ENCODE measurements around the gene CLCN7.

The CLCN7 gene

DNA sequence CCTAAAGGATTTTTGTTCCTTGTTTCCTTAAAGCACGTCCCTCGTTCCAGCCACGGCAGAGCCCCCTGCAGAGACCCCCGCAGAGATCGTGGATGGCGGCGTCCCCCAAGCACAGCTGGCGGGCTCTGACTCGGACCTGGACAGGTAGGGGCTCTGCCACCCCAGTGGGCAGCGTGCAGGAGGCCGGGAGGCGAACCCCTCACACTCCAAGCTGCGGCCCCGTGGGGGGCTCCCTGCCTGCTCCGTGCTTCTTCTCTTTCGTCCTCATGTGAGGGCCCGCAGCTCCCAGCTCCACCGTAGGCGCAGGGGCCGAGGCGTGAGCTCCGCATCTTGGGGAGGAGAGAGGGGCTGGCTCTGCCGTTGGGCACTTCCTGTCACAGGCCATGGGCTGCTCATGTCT is 26.8 kb upstream of the CLCN7 start:
- no peak for DNase-seq

DNA sequence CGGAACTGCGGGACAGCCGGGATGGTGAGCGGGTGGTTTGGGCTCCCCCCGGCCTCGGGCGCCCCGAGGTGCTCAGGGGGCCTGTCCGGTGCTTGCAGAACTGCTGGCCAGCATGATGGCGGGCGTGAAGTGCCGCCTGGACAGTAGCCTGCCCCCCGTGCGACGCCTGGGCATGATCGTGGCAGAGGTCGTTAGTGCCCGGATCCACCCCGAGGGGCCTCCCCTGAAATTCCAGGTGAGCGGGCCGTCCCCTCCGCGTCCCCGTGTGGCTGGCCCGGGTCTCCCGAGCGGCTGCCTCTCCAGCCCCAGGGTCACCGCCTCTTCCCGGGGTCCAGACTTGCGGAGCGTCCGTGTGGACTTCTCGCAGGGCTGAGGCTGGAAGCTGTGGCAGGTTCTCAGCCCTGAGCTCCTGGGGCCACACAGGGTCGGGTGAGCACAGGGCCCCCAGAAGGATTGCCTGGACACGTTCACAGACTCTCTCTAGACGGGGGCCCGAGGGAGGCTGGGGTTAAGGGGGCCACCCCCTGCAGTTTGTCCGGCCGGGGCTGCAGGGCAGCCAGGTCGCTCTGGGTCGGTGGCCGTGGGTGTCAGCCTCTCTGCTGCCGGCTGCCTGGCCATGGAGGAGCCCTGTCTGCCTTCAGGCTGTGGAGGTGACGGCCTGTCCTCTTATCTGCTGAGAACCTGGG is 25.8 kb upstream of the CLCN7 start:
- no peak for DNase-seq

DNA sequence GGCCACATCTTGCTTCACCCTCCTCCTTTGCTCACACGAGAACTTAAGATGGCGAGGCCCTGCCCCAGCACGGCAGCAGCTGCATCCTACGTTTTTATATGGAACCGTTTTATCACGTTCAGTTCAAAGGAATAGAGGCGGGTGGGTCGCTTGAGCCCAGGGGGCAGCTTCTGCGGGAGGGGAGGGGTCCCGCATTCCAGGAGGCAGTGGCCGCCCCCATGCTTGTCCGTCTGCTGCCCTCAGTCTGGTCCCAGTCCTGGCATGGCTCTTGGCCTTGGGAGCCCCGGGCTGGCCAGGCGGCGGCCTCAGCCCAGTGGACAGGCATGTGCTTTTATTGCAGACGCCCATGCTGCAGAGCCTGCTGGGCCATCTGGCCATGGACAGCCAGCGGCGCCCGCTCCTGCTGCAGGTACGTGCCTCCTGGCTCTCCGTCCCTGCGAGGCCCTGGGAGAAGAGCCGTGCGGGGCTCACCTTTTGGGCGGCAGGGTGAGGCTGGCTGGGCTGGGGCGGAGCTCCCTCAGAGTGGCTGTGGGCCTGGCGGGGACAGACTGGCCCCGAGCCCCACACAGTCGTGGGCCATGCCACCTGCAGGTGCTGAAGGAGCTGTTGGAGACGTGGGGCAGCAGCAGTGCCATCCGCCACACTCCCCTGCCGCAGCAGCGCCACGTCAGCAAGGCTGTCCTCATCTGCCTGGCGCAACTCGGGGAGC is 25.1 kb upstream of the CLCN7 start:
- DNase-seq: no peak

DNA sequence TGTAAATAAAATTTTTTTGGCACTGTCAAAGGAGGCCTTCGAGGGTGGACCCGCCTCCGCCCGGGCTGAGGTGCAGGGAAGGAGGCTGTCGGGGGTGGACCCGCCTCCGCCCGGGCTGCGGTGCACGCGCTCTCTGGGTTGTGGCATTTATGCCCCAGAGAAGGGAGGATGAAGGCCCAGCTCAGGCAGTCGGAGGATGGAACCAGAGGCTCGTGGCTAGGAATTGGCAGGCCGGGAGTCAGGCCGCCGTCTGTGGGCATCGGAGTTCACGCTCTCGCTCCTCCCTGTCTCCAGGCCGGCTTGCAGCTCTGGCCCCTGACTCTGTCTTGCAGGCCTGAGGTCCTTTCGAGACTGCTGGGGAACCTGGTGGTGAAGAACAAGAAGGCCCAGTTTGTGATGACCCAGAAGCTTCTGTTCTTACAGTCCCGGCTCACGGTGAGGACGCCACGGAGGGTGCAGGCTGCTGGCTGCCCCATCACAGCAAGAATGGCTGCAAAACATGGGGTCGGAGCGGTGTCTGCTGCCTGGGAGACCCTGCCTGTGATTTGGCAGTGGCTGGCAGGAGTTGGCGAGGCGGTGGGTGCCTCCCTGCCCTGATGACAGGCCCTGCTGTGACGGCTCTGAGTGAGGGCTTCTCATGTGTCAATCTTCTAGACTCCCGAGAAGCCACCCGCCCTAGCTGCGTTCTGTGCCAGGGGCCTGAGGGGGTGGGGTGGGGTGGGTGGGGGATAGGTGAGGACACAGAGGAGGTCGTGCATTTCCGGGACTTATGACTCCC is 24.3 kb upstream of the CLCN7 start:
- DNase-seq: no peak

DNA sequence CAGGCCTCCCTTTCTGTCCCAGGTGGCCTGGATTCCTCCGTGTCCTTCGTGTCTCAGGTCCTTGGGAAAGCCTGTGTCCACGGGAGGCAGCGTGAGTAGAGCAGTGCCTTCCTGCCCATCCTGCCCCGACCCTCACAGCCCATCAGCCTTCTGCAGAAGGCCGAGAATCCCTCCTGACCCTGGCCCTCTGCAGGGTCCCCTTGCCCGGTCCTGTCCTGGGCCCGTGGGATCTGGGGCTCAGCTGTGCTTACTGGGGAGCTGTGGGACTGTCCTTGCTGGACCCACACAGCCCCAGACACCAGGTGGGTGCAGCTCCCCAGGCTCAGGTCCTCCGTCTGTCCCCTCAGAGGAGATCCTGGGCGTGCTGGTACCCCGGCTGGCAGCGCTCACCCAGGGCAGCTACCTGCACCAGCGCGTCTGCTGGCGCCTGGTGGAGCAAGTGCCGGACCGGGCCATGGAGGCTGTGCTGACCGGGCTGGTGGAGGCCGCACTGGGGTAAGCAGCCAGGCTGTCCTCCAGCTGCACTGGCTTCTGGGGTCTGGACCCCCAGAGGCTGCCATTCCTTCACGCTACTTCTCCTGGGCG is 22.3 kb upstream of the CLCN7 start:
- no peak for DNase-seq

DNA sequence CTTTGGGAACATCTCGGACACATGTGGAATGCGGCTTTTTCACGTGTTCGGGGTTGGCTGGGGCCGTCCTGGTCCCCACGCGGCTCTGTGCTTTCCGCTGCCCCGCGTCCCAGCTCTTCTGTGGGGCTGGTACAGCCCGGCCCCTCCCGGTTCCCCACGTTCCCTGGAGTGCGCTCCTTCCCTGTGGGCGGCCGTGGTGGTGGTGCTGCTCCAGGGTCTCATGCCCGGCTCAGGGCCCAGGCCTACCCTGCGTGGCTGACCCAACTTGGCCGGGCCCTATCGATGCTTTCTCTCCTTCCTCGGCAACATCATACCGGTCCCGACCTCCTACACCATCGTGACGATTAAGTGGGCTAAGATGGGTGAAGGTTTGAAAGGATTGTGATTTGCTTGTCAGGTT is 21.6 kb upstream of the CLCN7 start:
- DNase-seq: no peak

DNA sequence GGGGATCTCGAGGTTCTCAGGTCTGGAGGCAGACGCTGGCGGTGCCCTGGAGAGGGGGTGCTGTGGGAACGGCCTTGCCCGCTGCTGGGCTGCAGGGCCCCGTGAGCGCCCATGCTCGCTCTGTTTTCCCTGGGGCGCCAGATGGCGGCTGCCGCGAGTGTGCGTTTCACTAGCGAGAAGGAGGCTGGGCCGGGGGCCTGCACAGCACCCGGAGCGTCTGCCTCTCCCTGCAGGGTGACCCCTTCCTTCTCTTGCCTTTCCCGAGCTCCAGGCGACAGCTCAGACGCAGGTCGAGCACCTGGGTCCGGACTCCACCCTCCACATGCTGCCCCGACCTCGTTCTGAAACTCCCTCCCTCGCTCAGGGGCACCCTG is 21.0 kb upstream of the CLCN7 start:
- DNase-seq: no peak

DNA sequence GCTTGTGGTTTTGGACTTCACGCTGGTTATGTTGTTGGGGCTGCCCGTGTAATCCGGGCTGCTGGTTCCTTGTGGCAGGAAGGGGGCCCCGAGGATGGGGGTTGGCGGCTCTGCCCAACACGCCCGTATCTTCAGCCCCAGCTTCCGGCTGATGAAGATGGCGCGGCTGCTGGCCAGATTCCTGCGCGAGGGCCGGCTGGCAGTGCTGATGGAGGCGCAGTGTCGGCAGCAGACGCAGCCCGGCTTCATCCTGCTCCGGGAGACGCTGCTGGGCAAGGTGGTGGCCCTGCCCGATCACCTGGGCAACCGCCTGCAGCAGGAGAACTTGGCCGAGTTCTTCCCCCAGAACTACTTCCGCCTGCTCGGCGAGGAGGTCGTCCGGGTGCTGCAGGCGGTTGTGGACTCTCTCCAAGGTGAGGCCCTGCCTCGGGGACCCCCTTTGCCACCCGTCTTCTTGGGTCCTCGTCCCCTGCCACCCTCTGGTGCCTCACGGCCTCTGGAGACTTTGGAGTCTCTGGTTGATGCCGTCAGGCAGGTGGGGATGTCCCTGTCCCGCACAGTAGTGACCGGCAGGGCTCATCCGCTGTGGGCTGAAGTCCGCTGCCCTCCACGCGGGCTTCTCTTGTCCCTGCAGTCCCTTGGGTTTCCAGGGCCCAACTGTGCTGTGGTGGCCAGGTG is 20.5 kb upstream of the CLCN7 start:
- no peak for DNase-seq

DNA sequence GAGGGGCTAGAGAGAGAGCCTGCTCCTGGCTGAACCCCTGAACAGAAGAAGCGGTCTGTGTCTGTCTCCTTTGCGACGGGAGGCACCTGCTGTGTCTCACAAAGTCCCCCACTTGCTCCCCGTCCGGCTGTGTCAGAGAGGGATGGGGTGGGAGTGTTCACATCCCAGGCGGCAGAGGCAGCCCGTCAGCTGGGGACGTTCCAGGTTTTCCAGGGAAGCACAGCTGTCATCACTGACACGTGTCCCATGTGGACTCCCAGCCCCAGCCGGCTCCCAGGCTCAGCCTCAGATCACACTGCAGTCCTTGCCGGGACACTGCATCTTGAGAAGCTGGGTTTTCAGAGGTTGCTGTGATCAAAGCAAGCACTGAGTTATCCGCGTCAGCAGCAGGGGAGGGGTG is 19.9 kb upstream of the CLCN7 start:
- DNase-seq: no peak

DNA sequence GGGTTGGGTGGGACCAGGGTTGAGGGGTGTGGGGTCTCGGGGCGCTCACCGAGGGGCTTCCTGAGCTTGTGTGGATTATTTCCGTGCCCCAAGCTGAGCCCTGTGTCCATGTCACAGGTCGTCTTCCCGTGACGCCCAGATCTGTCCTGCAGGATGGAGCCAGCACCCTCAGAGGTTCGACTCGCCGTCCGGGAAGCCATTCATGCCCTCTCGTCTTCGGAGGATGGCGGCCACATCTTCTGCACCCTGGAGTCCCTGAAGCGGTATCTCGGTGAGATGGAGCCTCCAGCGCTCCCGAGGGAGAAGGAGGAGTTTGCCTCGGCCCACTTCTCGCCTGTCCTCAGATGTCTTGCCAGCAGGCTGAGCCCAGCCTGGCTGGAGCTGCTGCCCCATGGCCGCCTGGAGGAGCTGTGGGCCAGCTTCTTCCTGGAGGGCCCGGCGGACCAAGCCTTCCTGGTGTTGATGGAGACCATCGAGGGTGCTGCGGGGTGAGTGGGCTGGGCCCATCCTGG is 19.4 kb upstream of the CLCN7 start:
- no peak for DNase-seq

DNA sequence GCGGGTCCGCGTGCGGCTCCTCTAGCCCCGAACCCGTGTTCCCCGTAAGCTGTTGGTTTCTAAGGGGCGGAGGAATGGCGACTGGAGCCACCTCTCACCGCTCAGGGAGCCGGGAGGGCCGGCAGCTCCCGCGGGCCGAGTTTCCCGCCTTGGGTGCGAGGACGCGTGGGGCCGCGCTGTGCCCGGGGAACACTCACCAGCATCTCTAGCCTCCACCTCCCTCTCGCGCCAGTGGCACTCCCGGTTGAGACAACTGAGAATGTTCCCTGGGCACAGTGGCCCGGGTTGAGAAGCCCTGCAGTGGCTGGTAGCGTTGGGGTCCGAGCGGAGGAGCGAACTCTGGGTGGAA is 18.9 kb upstream of the CLCN7 start:
- DNase-seq: no peak

DNA sequence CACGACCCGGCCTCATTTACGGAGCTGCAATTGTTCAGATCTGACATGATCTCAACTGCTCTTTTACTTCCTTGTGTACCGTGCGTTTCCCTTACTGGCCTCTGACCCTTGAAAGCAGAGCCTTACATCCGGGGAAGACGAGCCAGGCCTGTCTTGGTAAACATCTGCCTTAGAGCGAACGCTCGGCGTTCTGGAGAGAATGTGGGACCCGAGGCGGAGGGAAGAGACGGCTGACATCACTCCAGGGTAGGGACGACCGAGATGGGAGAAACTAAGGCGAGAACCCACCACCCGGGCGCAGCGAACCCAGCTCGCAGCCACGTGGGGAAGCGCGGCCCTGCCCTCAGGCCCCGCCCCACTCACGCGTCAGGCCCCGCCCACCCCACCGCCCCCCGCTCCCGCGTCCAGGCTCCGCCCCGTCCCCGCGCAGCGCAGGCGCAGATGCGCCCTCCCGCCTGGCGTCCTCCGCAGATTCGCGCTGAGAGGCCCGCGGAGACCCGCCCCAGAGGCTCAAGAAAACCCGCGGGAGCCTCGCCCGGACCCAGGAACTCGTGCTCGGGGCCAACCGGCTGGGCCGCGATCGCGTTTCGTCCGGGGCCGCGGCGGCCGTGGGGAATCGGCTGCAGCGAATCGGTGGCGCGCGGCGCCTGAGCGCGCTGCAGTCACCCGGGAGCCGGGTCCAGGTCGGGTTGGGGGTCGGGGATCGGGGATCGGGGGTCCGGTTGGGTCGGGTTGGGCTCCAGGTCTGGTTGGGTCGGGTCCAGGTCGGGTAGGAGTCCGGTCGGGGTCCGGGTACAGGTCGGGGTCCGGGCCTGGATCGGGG is 18.3 kb upstream of the CLCN7 start, which contains the start of gene TELO2:
TELO2 (plus strand) TSS at position 438 of the 823 bp plus-strand sequence. CDS start 922 bp downstream, outside the sequence.
- DNase-seq: peak in 1 of 2 experiments; percentile 35

DNA sequence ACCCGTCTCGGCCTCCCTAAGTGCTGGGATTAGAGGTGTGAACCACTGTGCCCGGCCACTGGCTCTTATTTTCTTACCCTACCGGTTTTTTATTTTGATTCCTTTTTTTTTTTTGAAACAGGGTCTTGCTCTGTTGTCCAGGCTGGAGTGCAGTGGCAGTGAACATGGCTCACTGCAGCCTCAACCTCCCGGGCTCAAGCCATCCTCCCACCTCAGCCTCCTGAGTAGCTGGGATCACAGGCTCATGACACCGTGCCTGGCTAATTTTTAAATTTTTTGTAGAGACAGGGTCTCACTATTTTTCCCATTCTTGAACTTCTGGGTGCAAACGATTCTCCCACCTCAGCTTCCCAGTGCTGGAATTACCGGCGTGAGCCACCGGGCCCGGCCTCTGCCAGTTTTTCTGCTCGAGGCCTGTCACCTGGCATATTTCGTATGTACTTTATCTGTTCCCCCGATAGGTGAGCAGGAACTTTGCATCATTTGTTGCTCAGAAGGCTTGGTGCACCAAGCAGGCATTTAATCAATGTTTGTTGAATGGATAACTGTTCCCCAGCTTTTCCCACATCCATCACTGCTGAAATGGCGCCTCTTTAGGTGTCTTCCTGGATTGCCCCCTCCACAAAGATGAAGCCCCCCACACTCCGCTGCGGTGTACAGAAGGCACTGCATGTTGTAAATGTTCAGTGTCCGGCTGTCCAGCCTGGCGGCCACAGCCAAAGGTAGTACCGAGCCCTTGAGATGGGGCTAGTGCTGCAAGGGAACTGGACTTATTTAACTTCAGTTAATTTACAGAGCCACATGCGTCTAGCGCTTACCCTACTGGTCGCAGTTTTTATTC is 17.5 kb upstream of the CLCN7 start:
- DNase-seq: no peak

DNA sequence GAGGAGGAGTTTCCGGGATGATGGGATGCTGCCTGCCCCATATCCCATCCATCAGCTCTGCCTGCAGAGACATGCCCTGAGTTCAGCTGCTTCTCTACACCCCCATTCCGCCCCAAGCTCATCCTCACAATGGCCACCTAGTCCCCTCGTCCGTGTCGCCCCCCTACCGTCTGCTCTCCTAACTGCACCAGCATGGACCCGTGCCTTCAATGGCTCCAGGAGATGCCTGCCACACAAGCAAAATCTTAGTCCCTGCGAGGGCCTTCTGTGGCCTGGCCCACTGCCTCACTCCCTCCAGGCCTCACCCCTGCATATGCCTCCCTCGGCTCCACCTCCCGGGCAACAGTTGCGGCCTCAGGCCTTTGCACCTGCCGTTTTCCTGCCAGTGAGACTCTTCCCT is 16.5 kb upstream of the CLCN7 start:
- DNase-seq: no peak

DNA sequence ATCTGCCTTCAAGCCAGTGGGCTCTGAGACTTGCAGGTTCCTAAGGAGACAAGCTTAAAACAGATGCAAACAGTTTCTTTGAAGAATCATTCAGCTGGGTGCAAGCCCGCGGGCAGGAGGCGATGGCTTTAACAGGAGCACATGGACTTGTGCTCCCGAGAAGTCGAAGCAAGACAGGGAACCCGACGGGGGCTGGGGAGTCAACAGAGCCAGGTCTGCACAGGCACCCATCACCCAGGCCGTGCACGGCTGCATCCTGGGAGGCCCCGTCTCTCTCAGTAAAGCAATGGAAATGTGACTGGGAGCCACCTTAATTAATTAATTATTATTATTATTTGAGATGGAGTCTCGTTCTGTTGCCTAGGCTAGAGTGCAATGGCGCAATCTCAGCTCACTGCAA is 14.2 kb upstream of the CLCN7 start:
- DNase-seq: no peak

DNA sequence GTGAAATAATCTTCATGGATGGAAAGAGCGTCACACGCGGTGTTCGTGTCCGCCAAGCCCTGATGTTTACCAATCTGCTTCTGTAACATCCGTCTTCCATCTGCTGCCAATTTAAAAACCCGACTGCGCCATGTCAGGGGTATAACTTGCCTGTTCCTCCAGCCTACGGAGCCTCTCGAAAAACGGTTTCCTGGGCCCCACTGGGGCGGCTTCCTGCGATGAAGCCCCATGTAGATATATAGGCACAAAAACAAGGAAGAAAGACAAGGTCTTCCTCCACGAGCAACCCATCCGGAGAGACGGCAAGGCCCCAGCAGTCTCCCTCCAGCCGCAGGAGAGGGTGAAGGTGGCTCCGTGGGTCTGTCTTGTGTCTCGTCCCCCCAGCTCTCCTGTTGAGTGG is 13.8 kb upstream of the CLCN7 start, which contains the start of gene PTX4:
PTX4 (minus strand) TSS at position 326 of the 400 bp plus-strand sequence; CDS start at position 291, 35 bp downstream.
- no peak for DNase-seq

DNA sequence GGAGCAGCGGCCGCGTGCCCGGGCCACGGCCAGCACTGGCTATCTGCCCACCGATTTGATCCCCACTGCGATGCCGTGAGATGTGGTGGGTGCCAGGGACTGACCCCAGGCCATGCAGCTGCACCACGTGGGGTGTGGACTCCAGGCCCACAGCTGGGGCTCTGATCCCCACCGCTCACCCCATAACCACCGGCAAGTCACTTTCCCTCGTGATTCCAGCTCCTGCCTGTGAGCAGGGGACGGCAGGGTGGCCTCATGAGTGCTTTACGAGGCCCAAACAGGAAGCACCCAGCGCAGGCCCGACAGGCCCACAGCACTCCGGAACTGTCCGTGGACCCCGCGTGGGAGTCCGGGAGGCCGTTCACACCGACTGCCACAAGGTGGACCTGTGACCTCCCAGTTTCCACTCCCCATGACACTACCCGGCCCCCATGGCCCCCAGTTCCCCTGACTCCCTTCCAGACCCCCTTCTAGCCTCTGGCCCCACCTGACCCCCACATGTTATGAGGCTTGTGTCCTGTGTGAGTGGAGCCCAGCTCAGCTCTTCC is 13.3 kb upstream of the CLCN7 start:
- no peak for DNase-seq

DNA sequence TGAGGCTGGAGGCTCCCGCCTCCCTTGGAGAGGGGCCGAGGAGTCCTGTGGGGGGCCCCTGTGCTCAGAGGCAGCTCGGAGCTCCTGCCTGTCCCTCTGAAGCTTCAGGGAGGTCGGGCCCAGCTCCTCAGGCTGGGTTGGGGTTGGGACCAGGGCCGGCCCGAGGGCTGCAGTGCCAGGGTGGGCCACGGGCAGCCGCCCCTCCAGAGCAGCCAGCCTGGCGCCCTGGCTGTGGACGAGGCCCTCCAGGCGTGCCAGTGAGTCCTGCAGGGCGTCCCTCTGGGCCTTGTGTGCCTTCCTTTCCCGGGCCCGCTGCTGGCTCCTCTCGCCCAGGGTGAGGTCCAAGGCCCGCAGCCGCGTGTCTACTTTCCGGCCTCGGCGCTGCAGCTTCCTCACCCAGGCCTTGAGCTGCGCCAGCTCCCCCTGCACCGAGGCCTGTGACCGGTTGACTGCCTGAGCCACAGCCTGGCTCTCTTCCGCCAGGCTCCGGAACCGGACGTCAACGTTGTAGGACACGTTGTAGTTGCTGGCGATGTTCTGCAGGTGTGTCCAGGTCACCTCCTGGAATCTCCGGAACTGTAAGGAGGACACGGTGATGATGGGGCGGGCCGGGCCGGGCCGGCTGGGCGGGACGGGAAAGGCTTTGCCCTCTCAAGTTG is 12.7 kb upstream of the CLCN7 start:
- no peak for DNase-seq

DNA sequence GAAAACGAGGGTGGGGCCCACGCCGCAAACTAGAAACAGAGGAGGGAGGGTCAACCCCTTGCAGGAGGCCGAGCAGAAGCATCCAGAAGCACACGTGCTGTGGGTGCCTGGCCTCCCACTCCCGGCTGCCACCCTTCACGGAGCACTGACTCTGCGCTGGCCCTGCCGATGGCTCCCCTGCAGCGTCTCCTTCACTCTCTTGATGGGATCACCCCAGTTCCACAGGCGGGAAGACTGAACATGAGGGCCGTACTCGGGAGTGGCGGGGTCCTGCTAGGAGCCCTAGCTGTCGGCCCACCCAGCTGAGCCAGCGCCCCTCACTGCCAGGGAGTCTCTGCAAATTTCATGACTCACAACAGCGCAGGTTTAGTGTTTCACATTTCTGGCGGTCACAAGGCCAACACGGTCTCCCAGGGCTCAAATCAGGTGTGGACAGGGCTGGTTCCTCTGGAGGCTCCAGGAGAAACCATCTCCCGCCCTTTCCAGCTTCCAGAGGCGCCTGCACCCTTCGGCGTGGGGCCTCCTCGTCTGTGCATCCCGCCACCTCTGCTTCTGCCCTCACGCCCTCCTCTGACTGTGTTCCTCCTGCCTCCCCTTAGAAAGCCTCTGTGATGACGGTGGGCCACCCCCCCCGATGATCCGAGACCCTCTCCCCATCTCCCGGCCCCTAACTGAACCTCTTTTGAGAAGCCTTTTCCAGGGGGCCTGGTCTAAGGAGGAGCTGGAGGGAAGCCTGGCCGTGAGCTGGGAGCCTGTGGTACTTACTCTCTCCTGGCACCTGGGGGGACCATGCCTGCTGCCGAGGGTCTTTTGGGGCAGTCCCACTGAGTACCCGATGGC is 11.9 kb upstream of the CLCN7 start:
- DNase-seq: no peak
